BJ (cell line): Measurements from ENCODE around the gene CD36. TPM values are rescaled to one million over a fixed set of nuclear protein-coding genes. Genes with fewer than 3 reads are reported as not detected.
A peak's percentile ranks its signal among the peaks of the same experiment; 100 is the strongest.

ENCODE experiments used
- CTCF ChIA-PET: fragments of 350-600 bp; formaldehyde crosslinking; extraction: SDS; loops from one replicate; lab custom pipeline; 2021; ENCODE audit warnings: antibody characterized with exemption, inconsistent platforms; lab: Yijun Ruan, JAX
- POLR2A ChIA-PET: fragments of 300-600 bp; sonication (Branson Sonifier 250); formaldehyde crosslinking; extraction: SDS; loops from one replicate; lab custom pipeline; 2021; ENCODE audit warnings: antibody characterized with exemption; lab: Charles Lee
- DNase-seq: peaks from one replicate; pipeline ENCODE4 v3.0.0-alpha.2; 2011; ENCODE audit warnings: low read depth
- H3K27me3 ChIP-seq: 2 replicates; pipeline ENCODE4 v1.6.0; 2011; ENCODE audit warnings: low read length; ENCODE audit not compliant: control insufficient read depth, insufficient read depth
- H3K36me3 ChIP-seq: 2 replicates; pipeline ENCODE4 v1.5.1; 2011; ENCODE audit warnings: low read length; ENCODE audit not compliant: control insufficient read depth, insufficient read depth
- H3K4me3 ChIP-seq: 2 replicates; pipeline ENCODE4 v1.5.1; 2011; ENCODE audit warnings: low read depth, mild to moderate bottlenecking, control low read depth, low read length
- polyA plus RNA-seq: library from polyadenylated mRNA; depleted of rRNA; stranded (reverse); fragments of >200 nt; gene quantifications from 2 replicates; pipeline ENCODE4 v1.2.3, GENCODE V29; 2011
- TF ChIP-seq, protein P1 (sequence below): IDR thresholded peaks from 2 replicates; pipeline ENCODE4 v1.5.1; 2011; ENCODE audit warnings: low read depth, mild to moderate bottlenecking, control low read depth, inconsistent platforms, low read length, moderate library complexity; ENCODE audit not compliant: insufficient read depth

Gene CD36
- polyA plus RNA-seq, 1 experiment = 0.34 TPM

GRCh38 chr7:80679921-80680907, 41.8 kb downstream of the CD36 start:
- ChIA-PET CTCF (interaction anchor here (0.5 to 4.8 kb wide), 13 partner anchors 18 to 790 kb away, joined by 3 to 35 read pairs (median 5); no protein-coding TSS in a partner anchor), POLR2A (no interaction called here)
- H3K27me3 ChIP-seq = no peaks in the 10 kb centered on the region
- DNase-seq = no peak
- TF ChIP-seq, protein P1, sequence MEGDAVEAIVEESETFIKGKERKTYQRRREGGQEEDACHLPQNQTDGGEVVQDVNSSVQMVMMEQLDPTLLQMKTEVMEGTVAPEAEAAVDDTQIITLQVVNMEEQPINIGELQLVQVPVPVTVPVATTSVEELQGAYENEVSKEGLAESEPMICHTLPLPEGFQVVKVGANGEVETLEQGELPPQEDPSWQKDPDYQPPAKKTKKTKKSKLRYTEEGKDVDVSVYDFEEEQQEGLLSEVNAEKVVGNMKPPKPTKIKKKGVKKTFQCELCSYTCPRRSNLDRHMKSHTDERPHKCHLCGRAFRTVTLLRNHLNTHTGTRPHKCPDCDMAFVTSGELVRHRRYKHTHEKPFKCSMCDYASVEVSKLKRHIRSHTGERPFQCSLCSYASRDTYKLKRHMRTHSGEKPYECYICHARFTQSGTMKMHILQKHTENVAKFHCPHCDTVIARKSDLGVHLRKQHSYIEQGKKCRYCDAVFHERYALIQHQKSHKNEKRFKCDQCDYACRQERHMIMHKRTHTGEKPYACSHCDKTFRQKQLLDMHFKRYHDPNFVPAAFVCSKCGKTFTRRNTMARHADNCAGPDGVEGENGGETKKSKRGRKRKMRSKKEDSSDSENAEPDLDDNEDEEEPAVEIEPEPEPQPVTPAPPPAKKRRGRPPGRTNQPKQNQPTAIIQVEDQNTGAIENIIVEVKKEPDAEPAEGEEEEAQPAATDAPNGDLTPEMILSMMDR = no peak
- no peak overlapping the region for H3K4me3 ChIP-seq
- no peaks in the 10 kb centered on the region for H3K36me3 ChIP-seq

- TF ChIP-seq, protein P1 = peak; percentile 57
- ChIA-PET CTCF (interaction anchor here (0.5 to 4.8 kb wide), 17 partner anchors 19 to 1036 kb away, joined by 3 to 35 read pairs (median 3); no protein-coding TSS in a partner anchor), POLR2A (no interaction called here)
- Histone ChIP-seq H3K4me3 (no peak overlapping the region), H3K36me3 (no peaks in the 10 kb centered on the region), H3K27me3 (no peaks in the 10 kb centered on the region)
- no peak for DNase-seq
Observed at GRCh38 chr7:80681272-80681885, 42.9 kb downstream of the CD36 start.

DNA sequence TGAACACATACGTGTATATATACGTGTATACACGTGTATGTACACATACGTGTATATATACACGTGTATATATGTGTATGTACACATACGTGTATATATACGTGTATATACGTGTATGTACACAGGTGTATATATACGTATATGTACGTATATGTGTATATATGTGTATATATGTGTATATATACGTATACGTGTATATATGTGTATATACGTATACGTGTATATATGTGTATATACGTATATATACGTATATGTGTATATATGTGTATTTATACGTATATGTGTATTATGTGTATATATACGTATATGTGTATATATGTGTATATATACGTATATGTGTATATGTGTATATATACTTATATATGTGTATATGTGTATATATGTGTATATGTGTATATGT, 44.3 kb downstream of the CD36 start:
- TF ChIP-seq, protein P1 = no peak
- H3K4me3 ChIP-seq = no peak overlapping the region
- CTCF ChIA-PET = no interaction called here
- no peak for DNase-seq
- POLR2A ChIA-PET = no interaction called here
- H3K36me3 ChIP-seq = no peaks in the 10 kb centered on the region
- no peaks in the 10 kb centered on the region for H3K27me3 ChIP-seq

GRCh38 chr7:80686576-80686975, 48.1 kb downstream of the CD36 start:
- POLR2A ChIA-PET = no interaction called here
- TF ChIP-seq, protein P1 = no peak
- CTCF ChIA-PET = no interaction called here
- no peaks in the 10 kb centered on the region for H3K36me3 ChIP-seq
- no peak overlapping the region for H3K4me3 ChIP-seq
- H3K27me3 ChIP-seq = 0 out of 2 replicates have a peak, but pooled peaks cover 2% of the 10 kb centered on the region
- DNase-seq = no peak

DNA sequence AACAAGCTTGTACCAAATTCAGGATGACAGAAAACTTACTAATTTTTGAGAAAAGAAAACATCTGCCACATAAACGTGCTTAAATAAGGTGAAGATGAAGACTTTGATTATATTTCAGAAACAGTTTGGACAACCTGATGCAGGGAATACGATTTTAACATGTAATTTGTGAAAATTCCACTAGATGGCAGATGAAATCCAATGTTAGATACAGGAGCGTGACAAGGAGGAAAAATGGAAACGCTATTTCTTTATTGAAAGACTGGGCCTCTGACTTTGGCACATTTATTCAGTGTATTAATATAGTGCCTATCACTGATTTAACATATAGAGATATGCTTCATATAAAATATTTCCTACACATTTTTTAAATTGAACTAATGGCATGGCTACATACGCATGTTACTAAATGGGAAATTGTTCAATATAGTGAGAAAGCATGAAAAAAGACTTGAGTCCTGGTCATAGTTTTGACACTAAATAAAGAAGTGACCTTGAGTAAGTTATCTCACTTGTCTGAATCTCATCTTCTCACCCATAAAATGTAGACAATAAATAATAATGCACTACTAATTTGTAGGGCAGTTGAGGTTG, 60.7 kb downstream of the CD36 start:
- Histone ChIP-seq H3K27me3 (no peaks in the 10 kb centered on the region), H3K4me3 (no peak overlapping the region), H3K36me3 (no peaks in the 10 kb centered on the region)
- ChIA-PET CTCF (interaction anchor here (1.3 to 3.7 kb wide), 8 partner anchors 10 to 771 kb away, joined by 4 to 23 read pairs (median 6); no protein-coding TSS in a partner anchor), POLR2A (no interaction called here)
- TF ChIP-seq, protein P1 = peak; percentile 46
- no peak for DNase-seq
